ENCODE results near the gene CFAP126.

The CFAP126 gene

GRCh38 chr1:161374373-161374772 lies 6.7 kb upstream of the CFAP126 start:
- no peak overlapping the region for H3K4me3 ChIP-seq (ENCODE audit: low read length)
- DNase-seq (ENCODE audit: low read depth) = no peak
- TF ChIP-seq CTCF (conservative IDR thresholded peaks at IDR 0.05; ENCODE audit: low read depth, low read length) = peak; percentile 17

- DNase-seq (ENCODE audit: low read depth) = no peak
- H3K4me3 ChIP-seq (ENCODE audit: low read length) = no peak overlapping the region
- no peak for TF ChIP-seq CTCF (conservative IDR thresholded peaks at IDR 0.05; ENCODE audit: low read depth, low read length)
Observed at GRCh38 chr1:161373442-161373841, 5.8 kb upstream of the CFAP126 start.

- no peak overlapping the region for H3K4me3 ChIP-seq (ENCODE audit: low read length)
- no peak for DNase-seq (ENCODE audit: low read depth)
- no peak for TF ChIP-seq CTCF (conservative IDR thresholded peaks at IDR 0.05; ENCODE audit: low read depth, low read length)
Observed at GRCh38 chr1:161365207-161365606, 2.5 kb downstream of the CFAP126 start.

GRCh38 chr1:161364332-161364731 lies 3.3 kb downstream of the CFAP126 start:
- no peak for DNase-seq (ENCODE audit: low read depth)
- TF ChIP-seq CTCF (conservative IDR thresholded peaks at IDR 0.05; ENCODE audit: low read depth, low read length) = no peak

GRCh38 chr1:161359291-161359690 lies 8.4 kb downstream of the CFAP126 start:
- no peak for TF ChIP-seq CTCF (conservative IDR thresholded peaks at IDR 0.05; ENCODE audit: low read depth, low read length)
- DNase-seq (ENCODE audit: low read depth) = no peak

More at GRCh38 chr1:161364332-161364731, 3.3 kb downstream of the CFAP126 start:
- H3K4me3 ChIP-seq (ENCODE audit: low read length) = no peak overlapping the region

GRCh38 chr1:161357073-161357472 lies 10.6 kb downstream of the CFAP126 start:
- no peak overlapping the region for H3K4me3 ChIP-seq (ENCODE audit: low read length)
- no peak for DNase-seq (ENCODE audit: low read depth)
- TF ChIP-seq CTCF (conservative IDR thresholded peaks at IDR 0.05; ENCODE audit: low read depth, low read length) = no peak

More at GRCh38 chr1:161359291-161359690, 8.4 kb downstream of the CFAP126 start:
- no peak overlapping the region for H3K4me3 ChIP-seq (ENCODE audit: low read length)

GRCh38 chr1:161351482-161351881 lies 16.2 kb downstream of the CFAP126 start:
- no peak for TF ChIP-seq CTCF (conservative IDR thresholded peaks at IDR 0.05; ENCODE audit: low read depth, low read length)
- H3K4me3 ChIP-seq (ENCODE audit: low read length) = no peak overlapping the region
- no peak for DNase-seq (ENCODE audit: low read depth)
